SU-DHL-6 (cell line): ENCODE results near the gene PM20D1.

Experiments used
- EZH2phosphoT487 ChIP-seq: fragments of 200-600 bp; sonication (generic), shearing (Covaris generic); conservative IDR thresholded peaks from 2 replicates; pipeline ENCODE4 v1.6.1; 2018; ENCODE audit warnings: mild to moderate bottlenecking, antibody characterized with exemption, low read length, moderate library complexity, mixed read lengths
- TF ChIP-seq, protein P1 (sequence below): fragments of 200-600 bp; sonication (generic); IDR thresholded peaks from one replicate; pipeline ENCODE4 v1.5.1; 2017; ENCODE audit warnings: antibody characterized with exemption, mild to moderate bottlenecking, low read length, moderate library complexity; ENCODE audit not compliant: insufficient read depth, poor library complexity, severe bottlenecking

DNA sequence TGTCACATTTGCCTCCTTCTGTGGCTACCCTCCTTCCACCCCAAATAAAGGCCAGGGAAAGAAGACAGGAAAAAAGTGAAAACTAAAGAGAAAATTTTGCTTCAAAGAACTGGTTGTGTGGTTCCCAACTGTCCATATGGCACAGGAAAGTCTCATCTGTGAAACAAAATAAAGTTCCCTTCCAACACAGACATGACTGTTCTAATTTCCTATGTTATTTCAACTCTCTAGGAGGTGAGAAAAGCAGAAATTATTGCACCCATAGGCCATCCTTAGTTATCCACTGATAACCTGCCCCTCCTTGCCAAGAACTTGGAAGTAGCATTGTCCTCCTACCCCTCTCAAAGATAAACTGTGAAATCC is 66.5 kb downstream of the PM20D1 start:
- TF ChIP-seq, protein P1, sequence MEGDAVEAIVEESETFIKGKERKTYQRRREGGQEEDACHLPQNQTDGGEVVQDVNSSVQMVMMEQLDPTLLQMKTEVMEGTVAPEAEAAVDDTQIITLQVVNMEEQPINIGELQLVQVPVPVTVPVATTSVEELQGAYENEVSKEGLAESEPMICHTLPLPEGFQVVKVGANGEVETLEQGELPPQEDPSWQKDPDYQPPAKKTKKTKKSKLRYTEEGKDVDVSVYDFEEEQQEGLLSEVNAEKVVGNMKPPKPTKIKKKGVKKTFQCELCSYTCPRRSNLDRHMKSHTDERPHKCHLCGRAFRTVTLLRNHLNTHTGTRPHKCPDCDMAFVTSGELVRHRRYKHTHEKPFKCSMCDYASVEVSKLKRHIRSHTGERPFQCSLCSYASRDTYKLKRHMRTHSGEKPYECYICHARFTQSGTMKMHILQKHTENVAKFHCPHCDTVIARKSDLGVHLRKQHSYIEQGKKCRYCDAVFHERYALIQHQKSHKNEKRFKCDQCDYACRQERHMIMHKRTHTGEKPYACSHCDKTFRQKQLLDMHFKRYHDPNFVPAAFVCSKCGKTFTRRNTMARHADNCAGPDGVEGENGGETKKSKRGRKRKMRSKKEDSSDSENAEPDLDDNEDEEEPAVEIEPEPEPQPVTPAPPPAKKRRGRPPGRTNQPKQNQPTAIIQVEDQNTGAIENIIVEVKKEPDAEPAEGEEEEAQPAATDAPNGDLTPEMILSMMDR, result no peak
- no peak for TF ChIP-seq EZH2phosphoT487
